ENCODE measurements around the gene TBC1D8B. TPM values are rescaled to one million over a fixed set of nuclear protein-coding genes. Genes with fewer than 3 reads are reported as not detected.

The TBC1D8B gene
- total and polyA plus RNA-seq, 2 of the 13 experiments (the other 11 are each of a cell fraction or from before 2014, with no cell fraction given) = 6.2 to 7.2 TPM

DNA sequence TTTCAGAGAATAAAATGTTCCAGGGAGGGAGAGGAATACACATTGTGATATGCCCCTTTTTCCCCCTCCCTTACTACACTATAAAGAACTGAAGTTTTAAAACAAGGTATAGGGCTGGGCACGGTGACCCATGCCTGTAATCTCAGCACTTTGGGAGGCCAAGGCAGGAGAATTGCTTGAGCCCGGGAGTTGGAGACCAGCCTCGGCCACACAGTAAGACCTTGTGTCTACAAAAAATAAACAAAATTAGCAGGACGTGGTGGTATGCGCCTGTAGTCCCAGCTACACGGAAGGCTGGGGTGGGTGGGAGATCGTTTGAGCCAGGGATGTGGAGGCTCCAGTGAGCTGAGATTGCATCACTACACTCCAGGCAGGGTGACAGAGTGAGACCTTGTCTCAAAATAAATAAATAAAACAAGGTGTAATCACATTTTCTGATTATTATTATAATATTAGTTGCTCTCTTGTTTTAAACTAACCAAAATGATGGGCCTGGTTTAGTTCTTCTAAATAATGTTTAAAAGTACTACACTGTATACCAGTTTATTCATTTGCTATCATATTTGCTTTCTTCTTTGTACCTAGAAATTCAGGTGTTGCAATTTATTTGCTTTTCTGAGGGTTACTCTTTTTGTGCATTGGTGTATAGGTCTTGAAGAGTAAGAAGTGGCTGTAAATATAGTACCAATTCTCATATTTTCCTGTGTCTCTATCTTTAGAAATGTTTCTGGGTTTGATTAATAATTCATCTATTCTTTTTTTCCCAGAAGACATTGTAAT lies 8.8 kb downstream of the TBC1D8B start:
- Histone ChIP-seq H3K9me3 (ENCODE audit: low read length) (no peaks in the 10 kb centered on the region), H3K27ac (ENCODE audit: extremely low read length, insufficient read depth, low read length) (no peak overlapping the region), H3K4me1 (ENCODE audit: insufficient read depth, low read length) (peaks cover 16% of the 10 kb centered on the region), H3K27me3 (ENCODE audit: control insufficient read depth in 1 of 2, insufficient read depth in 2 of 2, low read length in 2 of 2) (no peaks in the 10 kb centered on the region), H3K4me3 (replicated peaks in 1 of 3; ENCODE audit: insufficient read depth in 1 of 3, low read depth in 2 of 3, low read length in 3 of 3) (no peak overlapping the region), H4K20me1 (ENCODE audit: insufficient read depth, low read length) (no peaks in the 10 kb centered on the region), H3K79me2 (ENCODE audit: insufficient read depth, low read length) (no peaks in the 10 kb centered on the region), H3K36me3 (replicated peaks in 1 of 2; ENCODE audit: control insufficient read depth in 1 of 2, insufficient read depth in 2 of 2, low read length in 2 of 2) (no peaks in the 10 kb centered on the region), H3K9ac (ENCODE audit: insufficient read depth, low read depth, low read length) (no peak overlapping the region), H2AFZ (ENCODE audit: low read length) (no peak overlapping the region), H3K4me2 (ENCODE audit: low read depth, low read length) (peak overlapping the region; percentile 23; the same call in 1 of the 2 replicates)
- peak; percentile 58 for FAIRE-seq
- in situ Hi-C loops (cut with HindIII; ENCODE audit: extremely low pct_ligation_motif_present, low pct_unique_long_range_greater_than_20kb) = no loop called here
- DNase-seq (ENCODE audit: low spot score) = peak; percentile 48
- BruUV-seq (replicated peaks) = no TSS peak
- 3% methylated on average over 6 of the region's 7 CpGs for WGBS (ENCODE audit: low lambda C conversion rate)
- peak; percentile 79 for ATAC-seq
- POLR2A ChIA-PET = no interaction called here
- CTCF ChIA-PET (ENCODE audit: low intra/inter-chr PET ratio, low total read pairs) = no interaction called here
- intact Hi-C loops (cut with micrococcal nuclease; ENCODE audit: unreplicated experiment) = no loop called here
- TF ChIP-seq ZFP36 (IDR thresholded peaks at IDR 0.05; ENCODE audit: borderline replicate concordance, low read depth, low read length, partially characterized antibody) = no peak
- peak; percentile 37; the same call in 1 of the 2 replicates for TF ChIP-seq ZMYM3 (CRISPR knock-in tag; IDR thresholded peaks at IDR 0.05)
- TF ChIP-seq ZNF235 (CRISPR knock-in tag; IDR thresholded peaks at IDR 0.05; ENCODE audit: borderline replicate concordance) = no peak
- TF ChIP-seq, protein P1, sequence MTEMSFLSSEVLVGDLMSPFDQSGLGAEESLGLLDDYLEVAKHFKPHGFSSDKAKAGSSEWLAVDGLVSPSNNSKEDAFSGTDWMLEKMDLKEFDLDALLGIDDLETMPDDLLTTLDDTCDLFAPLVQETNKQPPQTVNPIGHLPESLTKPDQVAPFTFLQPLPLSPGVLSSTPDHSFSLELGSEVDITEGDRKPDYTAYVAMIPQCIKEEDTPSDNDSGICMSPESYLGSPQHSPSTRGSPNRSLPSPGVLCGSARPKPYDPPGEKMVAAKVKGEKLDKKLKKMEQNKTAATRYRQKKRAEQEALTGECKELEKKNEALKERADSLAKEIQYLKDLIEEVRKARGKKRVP (CRISPR knock-in tag; IDR thresholded peaks at IDR 0.05) = peak in 1 of 2 experiments; percentile 65; a peak in 2 of 4 replicates
- peak; percentile 28; the same call in 1 of the 2 replicates for TF ChIP-seq ZNF460 (CRISPR knock-in tag; IDR thresholded peaks at IDR 0.05; ENCODE audit: borderline replicate concordance)
- TF ChIP-seq POGZ (CRISPR knock-in tag; IDR thresholded peaks at IDR 0.05) = peak; percentile 40; the same call in 1 of the 2 replicates
- peak; percentile 65 for TF ChIP-seq BCL6 (CRISPR knock-in tag; IDR thresholded peaks at IDR 0.05)
- TF ChIP-seq ATF3 (CRISPR knock-in tag; IDR thresholded peaks at IDR 0.05) = 0 out of 2 replicates have a peak, but pooled peaks have one; percentile 27
- no peak for TF ChIP-seq PHB2 (IDR thresholded peaks at IDR 0.05; ENCODE audit: partially characterized antibody)
- 0 out of 2 replicates have a peak, but pooled peaks have one; percentile 16 for TF ChIP-seq SAP130 (CRISPR knock-in tag; IDR thresholded peaks at IDR 0.05; ENCODE audit: low read depth)
- no peak for TF ChIP-seq ZBTB7B (CRISPR knock-in tag; IDR thresholded peaks at IDR 0.05)
- no peak for TF ChIP-seq ZBTB7A (CRISPR knock-in tag; IDR thresholded peaks at IDR 0.05)
- TF ChIP-seq ZNF770 (CRISPR knock-in tag; IDR thresholded peaks at IDR 0.05) = peak; percentile 98
- no peak for TF ChIP-seq ZNF564 (CRISPR knock-in tag; IDR thresholded peaks at IDR 0.05)
- no peak for TF ChIP-seq SOX6 (IDR thresholded peaks at IDR 0.05)
- TF ChIP-seq SOX6 (CRISPR knock-in tag; IDR thresholded peaks at IDR 0.05) = peak; percentile 29; the same call in 1 of the 2 replicates
- no peak for TF ChIP-seq SMYD3 (CRISPR knock-in tag; IDR thresholded peaks at IDR 0.05)
- no peak for TF ChIP-seq ZBTB25 (CRISPR knock-in tag; IDR thresholded peaks at IDR 0.05)
- TF ChIP-seq CEBPG (CRISPR knock-in tag; IDR thresholded peaks at IDR 0.05) = peak; percentile 76; the same call in 1 of the 2 replicates
- no peak for TF ChIP-seq JUN (CRISPR knock-in tag; IDR thresholded peaks at IDR 0.05)

Data from HepG2 (cell line).